ENCODE results near the gene MARVELD3. TPM values are rescaled to one million over a fixed set of nuclear protein-coding genes. Genes with fewer than 3 reads are reported as not detected.
A peak's percentile ranks its signal among the peaks of the same experiment; 100 is the strongest.

The MARVELD3 gene
- total RNA-seq, 1 experiment from 2014 or later, result 3.4 TPM

DNA sequence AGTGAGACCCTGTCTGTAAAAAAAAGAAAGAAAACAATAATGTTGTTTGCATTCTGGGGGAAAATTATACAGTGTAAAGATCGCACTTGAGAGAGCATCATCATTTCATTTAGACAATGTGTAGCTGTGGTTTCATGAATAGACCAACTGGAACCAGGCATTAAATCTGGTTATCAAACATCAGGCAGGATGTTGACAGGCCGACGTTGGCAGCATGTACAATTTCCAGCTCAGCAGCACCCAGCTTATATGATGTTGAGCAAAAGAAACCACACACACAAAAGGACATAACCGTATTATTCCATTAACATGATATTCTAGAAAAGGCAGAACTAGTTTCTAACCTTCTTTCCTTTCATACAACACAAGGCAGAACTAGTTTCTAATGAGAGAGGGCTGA is 5.8 kb downstream of the MARVELD3 start:
- H3K27me3 ChIP-seq (ENCODE audit: control insufficient read depth, insufficient read depth, low read length), result peaks cover 2% of the 10 kb centered on the region; the same call in 1 of the 2 replicates
- H3K4me3 ChIP-seq (ENCODE audit: insufficient read depth, low read depth, low read length), result no peak overlapping the region
- H3K36me3 ChIP-seq (replicated peaks; ENCODE audit: control insufficient read depth, insufficient read depth, low read length), result peaks cover 10% of the 10 kb centered on the region
- DNase-seq, result no peak

DNA sequence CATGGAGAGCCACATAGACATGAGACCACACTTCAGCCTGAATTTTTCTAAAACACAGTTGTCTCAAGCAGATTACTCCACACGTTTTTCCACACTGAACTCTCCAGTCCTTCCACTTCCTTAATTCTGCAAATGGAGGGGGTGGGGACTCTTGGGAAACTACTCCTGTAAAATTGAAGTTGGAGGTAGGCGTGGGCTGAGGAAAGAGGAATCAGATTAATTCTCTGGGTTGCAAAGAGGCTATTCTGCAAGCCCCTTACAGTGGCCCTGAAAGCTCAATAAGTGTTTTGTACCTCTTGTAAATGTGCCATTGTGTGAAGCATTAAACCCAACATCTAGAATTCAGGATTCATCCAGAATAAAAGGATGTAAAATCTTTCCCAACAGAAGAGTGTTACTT is 9.6 kb downstream of the MARVELD3 start:
- Histone ChIP-seq H3K36me3 (replicated peaks; ENCODE audit: control insufficient read depth, insufficient read depth, low read length) (peaks cover 6% of the 10 kb centered on the region), H3K27me3 (ENCODE audit: control insufficient read depth, insufficient read depth, low read length) (no peaks in the 10 kb centered on the region), H3K4me3 (ENCODE audit: insufficient read depth, low read depth, low read length) (no peak overlapping the region)
- DNase-seq, result no peak

DNA sequence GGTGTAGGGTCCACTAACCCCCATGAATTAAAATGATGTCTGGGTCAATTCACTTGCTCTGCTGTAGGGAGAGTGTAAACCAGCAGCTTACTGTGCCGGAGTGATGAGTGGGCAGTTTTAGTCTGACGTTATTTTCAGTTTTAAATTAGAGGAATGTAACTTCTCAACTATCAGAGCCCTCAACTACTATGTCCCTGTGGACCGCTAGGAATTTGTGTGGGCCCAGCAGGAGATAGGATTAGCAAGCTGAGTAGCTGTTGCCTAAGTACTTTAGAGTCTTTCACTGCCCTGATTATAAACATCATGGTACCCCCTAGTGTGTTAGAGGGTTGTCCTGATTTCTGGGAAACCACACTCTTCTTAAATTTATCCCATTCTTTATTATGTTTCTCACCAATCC is 11.4 kb downstream of the MARVELD3 start:
- peaks cover 2% of the 10 kb centered on the region for H3K36me3 ChIP-seq (replicated peaks; ENCODE audit: control insufficient read depth, insufficient read depth, low read length)
- peak; percentile 76 for DNase-seq
- H3K4me3 ChIP-seq (ENCODE audit: insufficient read depth, low read depth, low read length), result no peak overlapping the region
- H3K27me3 ChIP-seq (ENCODE audit: control insufficient read depth, insufficient read depth, low read length), result no peaks in the 10 kb centered on the region

DNA sequence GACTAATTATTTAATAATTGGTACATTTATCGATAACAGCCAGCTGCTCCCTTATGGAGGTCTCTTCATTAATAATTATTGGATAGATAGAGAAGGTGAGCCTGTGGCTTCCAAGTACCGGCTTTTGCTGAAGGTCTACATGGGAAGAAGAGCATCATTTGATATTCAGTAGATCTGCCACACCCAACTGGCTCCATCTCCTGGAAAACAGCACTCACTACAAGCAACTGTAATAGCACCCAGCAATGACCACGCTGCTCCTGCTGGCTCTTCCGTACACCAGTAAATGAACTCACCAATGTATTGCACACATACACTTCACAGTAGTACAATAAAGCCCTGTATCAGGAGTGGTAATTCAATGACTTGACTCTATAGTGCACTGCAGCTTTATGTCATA is 19.5 kb downstream of the MARVELD3 start:
- Histone ChIP-seq H3K4me3 (ENCODE audit: insufficient read depth, low read depth, low read length) (no peak overlapping the region), H3K27me3 (ENCODE audit: control insufficient read depth, insufficient read depth, low read length) (no peaks in the 10 kb centered on the region), H3K36me3 (replicated peaks; ENCODE audit: control insufficient read depth, insufficient read depth, low read length) (peaks cover 5% of the 10 kb centered on the region)
- peak; percentile 76 for DNase-seq

DNA sequence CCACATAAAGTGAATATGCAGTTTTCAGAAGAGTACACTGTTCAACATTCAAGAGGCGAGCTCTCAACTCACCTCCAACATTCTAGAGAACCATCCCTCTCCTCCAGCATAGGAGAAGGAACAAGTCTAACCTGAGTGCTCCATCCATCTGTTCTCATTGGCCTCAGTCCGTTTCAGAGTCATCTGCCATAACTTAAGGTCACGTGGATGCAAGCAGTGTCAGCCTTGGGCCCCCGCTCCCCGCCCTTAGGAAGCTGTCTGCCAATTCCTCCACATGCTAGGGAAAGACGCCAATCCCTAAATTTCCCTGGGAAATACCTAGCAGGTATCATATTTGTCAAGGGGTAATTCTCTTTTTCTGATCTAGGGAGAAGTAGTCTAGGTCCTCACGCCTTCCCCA is 21.4 kb downstream of the MARVELD3 start:
- H3K36me3 ChIP-seq (replicated peaks; ENCODE audit: control insufficient read depth, insufficient read depth, low read length), result peaks cover 5% of the 10 kb centered on the region

DNA sequence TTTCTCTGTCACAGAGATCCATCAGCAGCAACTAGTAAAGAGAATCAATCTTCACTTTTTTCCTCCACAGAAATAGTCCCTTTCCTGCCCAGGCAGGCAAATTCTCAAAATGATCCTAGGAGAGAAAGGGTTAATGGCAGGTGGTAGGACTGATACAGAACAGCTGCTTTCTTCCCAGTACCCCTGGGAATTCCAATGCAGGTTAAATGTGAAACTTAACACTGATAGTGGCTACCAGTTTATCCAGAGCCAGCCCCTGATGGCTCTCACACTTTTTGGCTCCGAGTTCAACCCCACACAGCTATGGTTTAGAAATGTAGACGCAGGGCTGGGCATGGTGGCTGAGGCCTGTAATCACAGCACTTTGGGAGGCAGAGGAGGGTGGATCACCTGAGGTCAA is 22.2 kb downstream of the MARVELD3 start:
- no peak for DNase-seq
- Histone ChIP-seq H3K4me3 (ENCODE audit: insufficient read depth, low read depth, low read length) (no peak overlapping the region), H3K36me3 (replicated peaks; ENCODE audit: control insufficient read depth, insufficient read depth, low read length) (peaks cover 8% of the 10 kb centered on the region), H3K27me3 (ENCODE audit: control insufficient read depth, insufficient read depth, low read length) (no peaks in the 10 kb centered on the region)

More for the DNA sequence above, 21.4 kb downstream of the MARVELD3 start:
- no peaks in the 10 kb centered on the region for H3K27me3 ChIP-seq (ENCODE audit: control insufficient read depth, insufficient read depth, low read length)
- DNase-seq, result no peak
- H3K4me3 ChIP-seq (ENCODE audit: insufficient read depth, low read depth, low read length), result no peak overlapping the region

DNA sequence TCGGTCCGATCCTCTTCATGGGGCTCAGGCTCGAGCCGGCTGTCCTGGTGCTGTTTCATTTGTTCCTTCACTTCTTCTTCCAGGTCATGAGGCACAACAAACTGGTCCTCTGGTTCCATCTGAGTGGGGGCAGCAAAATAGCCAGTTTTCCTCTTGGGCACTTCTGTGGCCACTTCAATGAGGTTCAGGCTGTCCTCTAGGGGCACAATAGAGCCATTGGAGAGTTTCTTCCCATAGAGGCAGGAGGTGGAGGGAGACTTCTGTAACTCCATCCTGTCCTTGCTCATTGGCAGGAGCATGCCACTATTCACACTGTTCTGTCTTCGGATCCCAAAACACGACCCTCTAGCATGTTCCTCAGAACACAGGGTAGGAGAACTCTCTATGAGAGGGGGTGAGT is 22.9 kb downstream of the MARVELD3 start:
- Histone ChIP-seq H3K4me3 (ENCODE audit: insufficient read depth, low read depth, low read length) (no peak overlapping the region), H3K36me3 (replicated peaks; ENCODE audit: control insufficient read depth, insufficient read depth, low read length) (peaks cover 8% of the 10 kb centered on the region), H3K27me3 (ENCODE audit: control insufficient read depth, insufficient read depth, low read length) (no peaks in the 10 kb centered on the region)
- peak; percentile 68 for DNase-seq

DNA sequence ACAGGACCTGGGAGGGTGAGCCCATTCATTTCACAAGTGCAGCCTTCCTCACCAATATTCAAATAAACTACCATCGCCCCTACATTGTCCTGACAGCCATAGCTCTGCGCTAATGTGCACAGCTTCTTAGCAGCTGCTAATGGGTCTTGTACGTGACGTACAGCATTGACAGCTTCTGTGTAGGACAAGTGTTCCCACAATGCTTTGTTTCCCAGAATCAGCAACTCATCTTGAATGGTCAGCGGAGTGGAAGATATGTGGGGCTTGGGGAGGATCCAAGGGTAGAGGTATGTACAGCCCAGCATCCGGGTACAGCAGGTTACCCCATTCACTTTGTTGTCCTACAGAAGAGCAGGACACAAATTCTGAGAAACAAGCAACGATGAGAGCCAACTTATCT is 23.7 kb downstream of the MARVELD3 start:
- Histone ChIP-seq H3K36me3 (replicated peaks; ENCODE audit: control insufficient read depth, insufficient read depth, low read length) (peaks cover 8% of the 10 kb centered on the region), H3K4me3 (ENCODE audit: insufficient read depth, low read depth, low read length) (no peak overlapping the region), H3K27me3 (ENCODE audit: control insufficient read depth, insufficient read depth, low read length) (no peaks in the 10 kb centered on the region)
- no peak for DNase-seq

DNA sequence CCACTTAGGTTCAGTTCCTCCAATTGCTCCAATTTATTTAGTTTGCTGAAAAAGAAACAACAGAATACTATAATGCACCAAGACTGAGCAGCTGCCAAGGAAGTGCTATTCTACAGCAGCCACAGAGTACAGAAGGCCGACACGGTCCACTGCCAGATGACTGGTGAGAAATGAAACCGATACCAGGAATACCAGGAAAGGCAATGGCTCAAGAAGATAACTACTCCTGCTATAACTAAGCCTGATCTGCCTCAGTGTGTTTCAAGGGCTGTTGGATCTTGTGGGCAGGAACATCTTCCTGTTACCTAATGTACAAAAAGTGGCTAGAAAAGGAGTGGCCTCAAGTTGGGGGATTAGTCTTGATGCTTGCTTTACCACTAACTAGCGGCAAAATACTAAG is 32.8 kb downstream of the MARVELD3 start:
- no peak for DNase-seq
- Histone ChIP-seq H3K4me3 (ENCODE audit: insufficient read depth, low read depth, low read length) (no peak overlapping the region), H3K36me3 (replicated peaks; ENCODE audit: control insufficient read depth, insufficient read depth, low read length) (peaks cover 14% of the 10 kb centered on the region)

DNA sequence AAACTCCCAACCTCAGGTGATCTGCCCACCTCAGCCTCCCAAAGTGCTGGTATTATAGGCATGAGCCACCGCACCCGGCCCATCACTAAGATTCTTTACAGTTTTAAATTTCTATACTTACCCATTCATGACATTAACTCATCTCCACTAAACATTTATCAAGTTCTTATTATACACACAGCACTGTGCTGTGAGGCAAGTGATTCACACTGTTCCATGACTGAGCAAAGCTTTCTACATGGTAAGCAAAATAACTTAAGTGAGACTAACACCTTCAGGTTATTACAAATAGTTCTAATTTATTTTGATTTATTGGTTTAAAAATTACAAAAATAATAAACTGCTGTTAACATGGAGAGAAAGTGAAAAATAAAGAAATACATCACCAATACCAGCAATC is 33.5 kb downstream of the MARVELD3 start:
- Histone ChIP-seq H3K27me3 (ENCODE audit: control insufficient read depth, insufficient read depth, low read length) (no peaks in the 10 kb centered on the region), H3K36me3 (replicated peaks; ENCODE audit: control insufficient read depth, insufficient read depth, low read length) (peaks cover 16% of the 10 kb centered on the region), H3K4me3 (ENCODE audit: insufficient read depth, low read depth, low read length) (no peak overlapping the region)
- no peak for DNase-seq

More for the DNA sequence above, 32.8 kb downstream of the MARVELD3 start:
- H3K27me3 ChIP-seq (ENCODE audit: control insufficient read depth, insufficient read depth, low read length), result no peaks in the 10 kb centered on the region

DNA sequence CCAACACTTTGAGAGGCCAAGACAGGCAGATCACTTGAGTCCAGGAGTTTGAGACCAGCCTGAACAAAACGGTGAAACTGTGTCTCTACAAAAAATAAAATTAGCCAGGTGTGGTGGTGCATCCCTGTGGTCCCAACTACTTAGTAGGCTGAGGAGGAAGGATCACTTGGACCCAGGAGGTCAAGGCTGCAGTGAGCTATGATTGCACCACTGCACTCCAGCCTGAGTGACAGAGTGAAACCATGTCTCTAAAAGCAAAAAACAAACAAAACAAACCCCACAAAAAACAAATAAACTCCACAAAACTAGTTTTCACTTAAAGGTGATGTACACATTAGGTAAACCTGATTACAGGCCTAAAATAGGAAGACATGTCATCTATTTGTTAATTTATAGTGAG is 40.3 kb downstream of the MARVELD3 start:
- no peaks in the 10 kb centered on the region for H3K27me3 ChIP-seq (ENCODE audit: control insufficient read depth, insufficient read depth, low read length)
- H3K4me3 ChIP-seq (ENCODE audit: insufficient read depth, low read depth, low read length), result no peak overlapping the region
- DNase-seq, result no peak
- H3K36me3 ChIP-seq (replicated peaks; ENCODE audit: control insufficient read depth, insufficient read depth, low read length), result peaks cover 22% of the 10 kb centered on the region

DNA sequence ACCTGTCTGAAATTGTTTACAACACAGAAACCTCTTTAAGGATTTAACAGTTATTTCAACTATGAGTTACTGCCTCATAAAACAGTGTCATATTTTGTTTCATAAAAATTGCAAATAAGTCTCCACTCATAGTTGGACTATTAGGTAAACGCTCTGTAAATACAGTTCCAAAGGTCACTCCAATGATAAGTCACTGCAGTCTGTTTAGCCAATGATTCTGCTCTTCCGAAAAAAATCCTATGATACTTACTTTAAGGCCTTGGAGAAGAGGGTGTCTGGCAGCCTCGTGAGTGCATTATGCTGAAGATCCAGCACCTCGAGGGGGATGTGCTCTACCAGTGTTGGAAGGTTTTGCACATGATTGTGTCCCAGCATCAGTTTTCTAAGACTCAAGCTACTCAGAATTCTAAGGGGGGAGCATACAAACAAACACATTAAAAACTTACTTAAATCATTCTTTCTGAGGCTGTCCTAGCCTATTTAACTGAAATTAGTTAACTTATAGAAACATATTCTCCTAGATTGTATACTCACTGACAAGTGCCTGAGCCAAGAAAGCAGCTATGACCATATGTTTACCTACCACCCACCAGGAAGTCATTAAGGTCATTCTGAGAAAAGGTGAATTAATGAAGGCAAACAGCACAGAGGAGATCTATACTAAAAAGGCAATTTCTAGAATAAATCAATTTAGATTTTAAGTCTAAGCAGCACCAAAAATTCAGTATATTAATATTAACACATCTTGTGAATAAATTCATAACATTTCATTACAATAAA is 41.1 kb downstream of the MARVELD3 start:
- H3K27me3 ChIP-seq (ENCODE audit: control insufficient read depth, insufficient read depth, low read length), result no peaks in the 10 kb centered on the region
- H3K4me3 ChIP-seq (ENCODE audit: insufficient read depth, low read depth, low read length), result no peak overlapping the region
- H3K36me3 ChIP-seq (replicated peaks; ENCODE audit: control insufficient read depth, insufficient read depth, low read length), result peaks cover 22% of the 10 kb centered on the region
- no peak for DNase-seq

DNA sequence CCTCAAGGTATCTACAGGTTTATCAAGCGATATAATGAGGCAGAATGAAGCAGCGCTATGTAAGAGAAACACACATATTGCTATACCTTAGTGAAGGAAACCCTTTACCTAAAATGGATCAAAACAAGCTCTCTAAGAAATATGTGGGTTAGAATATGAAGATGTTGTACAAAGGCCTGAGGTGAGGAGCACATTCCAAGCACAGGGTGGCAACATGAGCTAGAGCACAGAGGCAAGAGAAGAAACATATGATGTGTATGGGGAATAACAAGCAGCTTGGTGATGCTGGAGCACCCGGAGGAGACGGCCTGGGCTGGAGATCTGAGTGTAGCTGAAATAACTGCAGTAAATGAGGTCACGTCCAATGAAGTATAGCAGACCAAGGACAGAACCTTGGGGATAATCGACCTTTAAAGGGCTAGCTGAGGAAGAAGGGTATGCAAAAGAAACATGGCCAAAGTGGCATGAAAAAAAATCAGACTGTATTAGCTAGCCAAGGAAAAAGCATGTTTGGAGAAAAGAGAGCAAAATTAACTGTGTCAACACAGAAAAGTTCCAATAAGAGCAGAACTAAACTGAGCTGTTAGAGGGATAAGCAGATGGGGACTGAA is 44.0 kb downstream of the MARVELD3 start:
- no peaks in the 10 kb centered on the region for H3K27me3 ChIP-seq (ENCODE audit: control insufficient read depth, insufficient read depth, low read length)
- peaks cover 21% of the 10 kb centered on the region for H3K36me3 ChIP-seq (replicated peaks; ENCODE audit: control insufficient read depth, insufficient read depth, low read length)
- no peak for DNase-seq
- no peak overlapping the region for H3K4me3 ChIP-seq (ENCODE audit: insufficient read depth, low read depth, low read length)

DNA sequence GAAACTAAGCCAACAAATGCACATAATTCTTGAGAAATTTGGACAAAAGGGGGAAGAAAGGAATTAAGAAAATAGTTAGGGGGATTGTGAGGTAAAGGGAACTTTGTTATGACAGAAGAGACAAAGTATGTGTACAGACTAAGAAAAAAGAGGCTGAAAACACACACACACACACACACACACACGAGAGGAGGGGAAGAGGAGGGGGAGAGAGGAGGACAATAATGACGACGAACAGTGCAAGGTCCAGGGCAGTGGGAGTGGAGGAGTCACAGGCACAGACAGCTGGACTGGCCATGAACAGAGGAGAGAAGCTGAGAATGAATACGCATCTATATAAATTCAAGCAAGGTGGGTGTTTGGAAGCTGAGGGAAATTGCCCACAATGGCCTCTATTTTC is 44.6 kb downstream of the MARVELD3 start:
- Histone ChIP-seq H3K4me3 (ENCODE audit: insufficient read depth, low read depth, low read length) (no peak overlapping the region), H3K27me3 (ENCODE audit: control insufficient read depth, insufficient read depth, low read length) (no peaks in the 10 kb centered on the region), H3K36me3 (replicated peaks; ENCODE audit: control insufficient read depth, insufficient read depth, low read length) (peaks cover 20% of the 10 kb centered on the region)
- no peak for DNase-seq

DNA sequence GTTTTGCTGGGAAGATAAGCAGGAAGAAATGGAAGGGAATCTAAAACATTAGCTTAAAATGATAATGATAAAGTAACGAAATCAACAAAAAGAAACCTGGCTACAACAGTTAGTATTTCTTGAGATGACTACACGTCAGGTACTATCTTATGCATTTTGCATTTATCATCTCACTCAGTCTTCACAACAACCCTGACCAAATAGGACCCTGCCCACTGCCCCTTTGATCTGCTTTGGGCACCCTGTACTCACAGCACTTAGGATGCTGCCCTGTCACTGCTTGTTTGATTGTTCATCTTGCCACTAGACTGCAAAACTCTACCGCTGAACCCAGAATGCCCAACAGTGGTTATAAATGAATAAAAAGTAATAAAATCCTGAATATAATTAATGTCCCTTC is 45.2 kb downstream of the MARVELD3 start:
- Histone ChIP-seq H3K4me3 (ENCODE audit: insufficient read depth, low read depth, low read length) (no peak overlapping the region), H3K36me3 (replicated peaks; ENCODE audit: control insufficient read depth, insufficient read depth, low read length) (peaks cover 22% of the 10 kb centered on the region), H3K27me3 (ENCODE audit: control insufficient read depth, insufficient read depth, low read length) (no peaks in the 10 kb centered on the region)
- no peak for DNase-seq

All from H7 (cell line).